OCI-LY3 (cell line): ENCODE results near the gene SPECC1L.

Experiments
- H2AFZ ChIP-seq: fragments of 200-600, 300-600 bp; shearing (Covaris generic); 2 replicates; pipeline ENCODE4 v1.6.0; 2014; ENCODE audit warnings: antibody characterized with exemption, low read depth, low read length
- H3K27ac ChIP-seq: fragments of 200-600, 300-600 bp; sonication (generic); 2 replicates; pipeline ENCODE4 v1.5.1; 2014; ENCODE audit warnings: mild to moderate bottlenecking, low read length, moderate library complexity, mixed read lengths
- H3K27me3 ChIP-seq: fragments of 200-600, 300-600 bp; sonication (generic); 2 replicates; pipeline ENCODE4 v1.6.1; 2014; ENCODE audit warnings: low read depth, low read length, mixed read lengths
- H3K36me3 ChIP-seq: fragments of 200-600, 300-600 bp; sonication (generic); replicated peaks from 2 replicates; pipeline ENCODE3; 2014; ENCODE audit warnings: low read depth, low read length, mixed read lengths
- H3K4me1 ChIP-seq: fragments of 300-600, 200-600 bp; sonication (generic); 2 replicates; pipeline ENCODE4 v1.6.1; 2014; ENCODE audit warnings: low read length, mixed read lengths
- H3K4me2 ChIP-seq: fragments of 200-600, 300-600 bp; sonication (generic); 2 replicates; pipeline ENCODE4 v1.6.1; 2014; ENCODE audit warnings: low read length, mixed read lengths
- H3K4me3 ChIP-seq: fragments of 300-600, 200-600 bp; sonication (generic); 2 replicates; pipeline ENCODE4 v1.5.1; 2014; ENCODE audit warnings: antibody characterized with exemption, mild to moderate bottlenecking, low read length, moderate library complexity
- H3K79me2 ChIP-seq: fragments of 300-600, 200-600 bp; shearing (Covaris generic); 2 replicates; pipeline ENCODE4 v1.6.1; 2014; ENCODE audit warnings: mild to moderate bottlenecking, low read length, mixed read lengths
- H3K9ac ChIP-seq: fragments of 300-600, 200-600 bp; shearing (Covaris generic); 2 replicates; pipeline ENCODE4 v1.6.0; 2014; ENCODE audit warnings: mild to moderate bottlenecking, low read length, moderate library complexity
- H3K9me3 ChIP-seq: fragments of 200-600, 300-600 bp; shearing (Covaris generic); 2 replicates; pipeline ENCODE4 v1.6.1; 2014; ENCODE audit warnings: low read length, mixed read lengths; ENCODE audit not compliant: insufficient read depth
- H4K20me1 ChIP-seq: fragments of 200-600, 300-600 bp; sonication (generic); 2 replicates; pipeline ENCODE4 v1.6.1; 2016; ENCODE audit warnings: low read length, mixed read lengths; ENCODE audit not compliant: insufficient read depth
- CTCF ChIP-seq: fragments of 200-600, 300-600 bp; sonication (generic); IDR thresholded peaks from 2 replicates; pipeline ENCODE4 v1.5.1; 2014; ENCODE audit warnings: antibody characterized with exemption, low read length, low read depth
- EZH2phosphoT487 ChIP-seq: fragments of 200-600 bp; shearing (Covaris generic); IDR thresholded peaks from 2 replicates; pipeline ENCODE4 v1.6.1; 2018; ENCODE audit warnings: antibody characterized with exemption, mixed run types, low read depth

Gene SPECC1L

GRCh38 chr22:24363243-24363642, 92.6 kb downstream of the SPECC1L start:
- no peak overlapping the region for H2AFZ ChIP-seq
- H3K36me3 ChIP-seq: peaks cover 41% of the 10 kb centered on the region
- no peaks in the 10 kb centered on the region for H3K4me1 ChIP-seq
- H4K20me1 ChIP-seq: no peaks in the 10 kb centered on the region
- no peak overlapping the region for H3K27ac ChIP-seq
- no peaks in the 10 kb centered on the region for H3K79me2 ChIP-seq
- H3K9ac ChIP-seq: no peak overlapping the region
- no peak for TF ChIP-seq CTCF
- no peak for TF ChIP-seq EZH2phosphoT487
- H3K9me3 ChIP-seq: no peaks in the 10 kb centered on the region
- H3K4me3 ChIP-seq: no peak overlapping the region
- H3K4me2 ChIP-seq: no peak overlapping the region
- H3K27me3 ChIP-seq: no peaks in the 10 kb centered on the region

GRCh38 chr22:24366701-24367100, 96.1 kb downstream of the SPECC1L start:
- peaks cover 66% of the 10 kb centered on the region for H3K36me3 ChIP-seq
- no peaks in the 10 kb centered on the region for H4K20me1 ChIP-seq
- H3K27me3 ChIP-seq: no peaks in the 10 kb centered on the region
- TF ChIP-seq EZH2phosphoT487: no peak
- no peak for TF ChIP-seq CTCF
- H3K9me3 ChIP-seq: no peaks in the 10 kb centered on the region
- H3K9ac ChIP-seq: no peak overlapping the region
- no peak overlapping the region for H2AFZ ChIP-seq
- no peaks in the 10 kb centered on the region for H3K4me1 ChIP-seq
- no peak overlapping the region for H3K27ac ChIP-seq
- H3K4me3 ChIP-seq: no peak overlapping the region
- H3K79me2 ChIP-seq: no peaks in the 10 kb centered on the region
- H3K4me2 ChIP-seq: no peak overlapping the region

GRCh38 chr22:24367841-24368240, 97.2 kb downstream of the SPECC1L start:
- Histone ChIP-seq H3K36me3 (peaks cover 59% of the 10 kb centered on the region), H3K9me3 (no peaks in the 10 kb centered on the region), H3K4me3 (no peak overlapping the region), H4K20me1 (no peaks in the 10 kb centered on the region), H3K4me1 (no peaks in the 10 kb centered on the region), H2AFZ (no peak overlapping the region), H3K4me2 (no peak overlapping the region), H3K9ac (no peak overlapping the region), H3K27ac (no peak overlapping the region), H3K27me3 (no peaks in the 10 kb centered on the region), H3K79me2 (no peaks in the 10 kb centered on the region)
- no peak for TF ChIP-seq EZH2phosphoT487
- TF ChIP-seq CTCF: no peak

GRCh38 chr22:24370401-24370800, 99.8 kb downstream of the SPECC1L start:
- no peak overlapping the region for H3K4me2 ChIP-seq
- H3K9me3 ChIP-seq: no peaks in the 10 kb centered on the region
- H3K9ac ChIP-seq: no peak overlapping the region
- H3K27ac ChIP-seq: no peak overlapping the region
- no peaks in the 10 kb centered on the region for H3K27me3 ChIP-seq
- no peaks in the 10 kb centered on the region for H3K4me1 ChIP-seq
- H3K4me3 ChIP-seq: no peak overlapping the region
- TF ChIP-seq EZH2phosphoT487 (no peak), CTCF (no peak)
- peaks cover 56% of the 10 kb centered on the region for H3K36me3 ChIP-seq
- no peaks in the 10 kb centered on the region for H4K20me1 ChIP-seq
- H3K79me2 ChIP-seq: no peaks in the 10 kb centered on the region
- no peak overlapping the region for H2AFZ ChIP-seq
